Common myeloid progenitor, CD34-positive (primary cell): ENCODE data around the gene TUBA8.
"Not testable (repeated sequence)": the region's sequence is repeated elsewhere in the genome, so short reads cannot be mapped to it uniquely, and the experiment has no call there.

Experiments
- CTCF ChIA-PET: fragments of 350-600 bp; sonication (Branson Sonifier 250); formaldehyde crosslinking; loops from one replicate; lab custom pipeline; 2021; ENCODE audit warnings: antibody characterized with exemption; lab: Charles Lee
- POLR2A ChIA-PET: fragments of 350-600 bp; sonication (Branson Sonifier 250); formaldehyde crosslinking; loops from one replicate; lab custom pipeline; 2021; ENCODE audit warnings: antibody characterized with exemption; lab: Charles Lee
- DNase-seq, 3 donors: peaks; one replicate each; pipeline versions ENCODE4 v3.0.0 to v3.0.0-alpha.2; 2013
- H3K27ac ChIP-seq, 2 experiments: 1 replicate in 1 of 2; 2 replicates in 1 of 2; pipeline ENCODE4 v1.7.0; 2013; ENCODE audit warnings: inconsistent platforms in 2 of 2, low read length in 2 of 2, mild to moderate bottlenecking in 2 of 2, low read depth in 1 of 2, moderate library complexity in 1 of 2; ENCODE audit not compliant: severe bottlenecking in 2 of 2, insufficient read depth in 1 of 2, poor library complexity in 1 of 2
- H3K27me3 ChIP-seq, 5 experiments: replicated peaks in 2 of 5; 1 replicate in 3 of 5; 2 replicates in 2 of 5; pipeline versions ENCODE4 v1.6.1 to v1.7.0; 2013; ENCODE audit warnings: low read length in 4 of 5, mild to moderate bottlenecking in 2 of 5, moderate library complexity in 2 of 5, inconsistent platforms in 1 of 5; ENCODE audit not compliant: insufficient read depth in 5 of 5, control insufficient read depth in 4 of 5
- H3K36me3 ChIP-seq, 4 experiments: 1 replicate in 2 of 4; 2 replicates in 2 of 4; pipeline versions ENCODE4 v1.6.1 to v1.7.0; 2013; ENCODE audit warnings: low read length in 3 of 4, control low read depth in 1 of 4, mild to moderate bottlenecking in 1 of 4; ENCODE audit not compliant: control insufficient read depth in 4 of 4, insufficient read depth in 4 of 4
- H3K4me1 ChIP-seq, 4 experiments: 1 replicate in 3 of 4; 2 replicates in 1 of 4; pipeline versions ENCODE4 v1.6.1 to v1.7.1; 2013; ENCODE audit warnings: low read length in 3 of 4, mild to moderate bottlenecking in 3 of 4, control low read depth in 1 of 4, inconsistent platforms in 1 of 4, moderate library complexity in 1 of 4; ENCODE audit not compliant: control insufficient read depth in 4 of 4, insufficient read depth in 4 of 4; ENCODE audit errors: control extremely low read depth in 1 of 4
- H3K4me3 ChIP-seq, 7 experiments: 1 replicate in 4 of 7; 2 replicates in 3 of 7; pipeline versions ENCODE4 v1.5.1 to v1.7.0; 2013; ENCODE audit warnings: mild to moderate bottlenecking in 7 of 7, low read length in 6 of 7, moderate library complexity in 6 of 7, inconsistent platforms in 2 of 7, low read depth in 2 of 7, control low read depth in 1 of 7; ENCODE audit not compliant: insufficient read depth in 4 of 7, control insufficient read depth in 1 of 7; ENCODE audit errors: extremely low read depth in 1 of 7
- H3K9me3 ChIP-seq, 5 experiments: 1 replicate in 4 of 5; 2 replicates in 1 of 5; pipeline versions ENCODE4 v1.6.1 to v1.7.1; 2013; ENCODE audit warnings: low read length in 4 of 5, mild to moderate bottlenecking in 2 of 5, inconsistent platforms in 1 of 5, low read depth in 1 of 5, moderate library complexity in 1 of 5; ENCODE audit not compliant: control insufficient read depth in 4 of 5, insufficient read depth in 2 of 5; ENCODE audit errors: control extremely low read depth in 1 of 5
- WGBS: methylation state at CpG from one replicate; pipeline ENCODE4 v1.1.5; 2013; ENCODE audit not compliant: insufficient coverage; 5-methylcytosine and 5-hydroxymethylcytosine counted together

Gene TUBA8

DNA sequence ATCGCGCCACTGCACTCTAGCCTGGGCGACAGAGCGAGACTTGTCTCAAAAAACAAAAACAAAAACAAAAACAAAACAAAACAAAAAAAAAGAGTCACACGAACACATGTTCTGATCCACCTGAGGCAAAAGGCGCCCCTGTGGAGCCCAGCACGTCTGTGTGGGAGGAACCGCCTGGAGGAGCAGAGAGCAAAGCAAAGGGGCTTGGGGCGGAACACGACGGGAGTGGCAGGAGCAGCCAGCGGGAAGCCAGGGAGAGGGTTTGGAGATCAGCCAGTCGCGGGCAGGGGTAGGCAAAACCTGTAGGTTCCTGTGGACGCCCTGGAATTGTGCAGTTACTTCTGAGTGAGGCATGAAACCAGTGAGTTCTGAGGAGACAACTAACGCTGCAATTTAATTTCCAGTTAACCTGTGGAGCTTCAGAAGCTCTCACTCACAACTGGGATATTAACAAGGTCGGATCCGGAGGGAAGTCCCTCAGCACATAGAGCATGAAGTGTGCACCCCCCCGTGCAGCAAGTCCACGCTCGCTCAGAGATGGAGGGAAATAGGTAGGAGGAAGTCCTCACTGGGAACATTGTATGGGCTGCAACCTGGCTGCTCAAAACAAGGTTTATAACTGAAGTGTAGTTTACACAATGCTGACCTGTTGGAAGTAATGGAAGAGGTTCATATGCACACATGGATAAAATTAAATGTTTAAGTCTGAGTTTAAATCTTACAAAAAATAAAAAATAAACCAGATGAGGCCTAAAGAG, 26.1 kb downstream of the TUBA8 start:
- no peaks in the 10 kb centered on the region for H3K27me3 ChIP-seq
- POLR2A ChIA-PET = no interaction called here
- H3K27ac ChIP-seq = no peak overlapping the region
- DNase-seq = no peak
- no peaks in the 10 kb centered on the region for H3K36me3 ChIP-seq
- WGBS = 96% methylated on average over 21 of the region's 21 CpGs
- CTCF ChIA-PET = interaction anchor here (0.7 kb wide), 1 partner anchor 14 kb away, joined by 3 read pairs; no protein-coding TSS in a partner anchor
- no peak overlapping the region for H3K4me3 ChIP-seq
- H3K9me3 ChIP-seq = no peaks in the 10 kb centered on the region
- no peaks in the 10 kb centered on the region for H3K4me1 ChIP-seq

DNA sequence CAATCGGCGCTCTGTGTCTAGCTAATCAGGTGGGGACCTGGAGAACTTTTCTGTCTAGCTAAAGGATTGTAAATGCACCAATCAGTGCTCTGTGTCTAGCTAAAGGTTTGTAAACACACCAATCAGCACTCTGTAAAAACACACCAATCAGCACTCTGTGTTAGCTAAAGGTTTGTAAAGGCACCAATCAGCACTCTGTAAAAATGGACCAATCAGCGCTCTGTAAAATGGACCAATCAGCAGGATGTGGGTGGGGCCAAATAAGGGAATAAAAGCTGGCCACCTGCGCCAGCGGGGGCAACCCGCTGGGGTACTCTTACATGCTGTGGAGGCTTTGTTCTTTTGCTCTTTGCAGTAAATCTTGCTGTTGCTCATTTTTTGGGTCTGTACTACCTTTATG, 30.4 kb downstream of the TUBA8 start:
- H3K27me3 ChIP-seq, POLR2A ChIA-PET, H3K36me3 ChIP-seq, CTCF ChIA-PET, H3K4me3 ChIP-seq, H3K27ac ChIP-seq, H3K9me3 ChIP-seq, DNase-seq, H3K4me1 ChIP-seq: not testable (repeated sequence)
- WGBS = 95% methylated on average over 4 of the region's 6 CpGs

GRCh38 chr22:18144105-18144504, 33.5 kb downstream of the TUBA8 start:
- Histone ChIP-seq H3K27me3 (no peaks in the 10 kb centered on the region), H3K4me1 (peaks cover 0 to 3% (median under 1%) of the 10 kb centered on the region in 4 experiments), H3K9me3 (no peaks in the 10 kb centered on the region), H3K27ac (no peak overlapping the region), H3K4me3 (no peak overlapping the region), H3K36me3 (no peaks in the 10 kb centered on the region)
- no peak for DNase-seq
- ChIA-PET CTCF (no interaction called here), POLR2A (no interaction called here)

DNA sequence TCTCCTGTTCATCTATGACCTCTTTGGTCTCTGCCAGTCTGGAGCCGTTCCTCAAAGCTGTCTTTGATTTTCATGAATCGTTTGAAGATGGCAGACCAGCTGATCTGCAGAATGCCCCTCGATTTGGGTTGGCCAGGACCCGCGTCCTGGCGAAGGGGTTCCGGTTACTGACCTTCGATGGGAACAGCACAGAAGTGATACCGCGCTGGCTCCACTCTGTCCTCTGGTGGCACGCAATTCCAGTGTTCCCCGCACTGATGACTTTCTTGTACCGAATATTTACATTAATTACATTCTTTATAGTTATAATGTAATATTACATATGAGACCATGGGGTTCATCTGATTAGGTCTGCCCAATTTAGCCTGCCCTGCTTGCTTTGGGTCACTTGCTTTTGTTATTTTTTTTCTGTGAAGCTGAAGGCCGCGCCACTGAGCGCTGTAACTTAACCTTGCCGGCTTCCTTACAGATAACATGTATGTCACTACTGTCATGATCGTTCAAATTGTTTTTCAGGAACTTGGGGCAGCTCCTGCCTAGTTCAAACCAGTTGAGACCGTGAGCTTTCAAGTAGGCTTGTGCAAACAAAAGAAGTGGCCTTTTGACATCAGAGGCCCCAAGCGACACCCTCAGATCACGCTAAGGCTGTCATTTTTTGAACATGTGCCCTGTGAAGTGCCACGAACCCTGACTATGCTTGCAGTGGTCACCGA, 35.2 kb downstream of the TUBA8 start:
- H3K27ac ChIP-seq = no peak overlapping the region
- ChIA-PET CTCF (interaction anchor here (1.0 kb wide), 2 partner anchors 10 to 69 kb away, joined by 3 read pairs; partner anchors contain the start of gene PEX26), POLR2A (no interaction called here)
- H3K4me3 ChIP-seq = no peak overlapping the region
- WGBS = 86% methylated on average over 3 of the region's 23 CpGs
- peak in 1 of 3 donors; percentile 6 for DNase-seq
- H3K36me3 ChIP-seq = no peaks in the 10 kb centered on the region
- H3K4me1 ChIP-seq = peaks cover 0 to 8% (median 6%) of the 10 kb centered on the region in 4 experiments
- no peaks in the 10 kb centered on the region for H3K27me3 ChIP-seq
- H3K9me3 ChIP-seq = no peaks in the 10 kb centered on the region

GRCh38 chr22:18146389-18146753, 35.8 kb downstream of the TUBA8 start:
- Histone ChIP-seq H3K4me1 (peaks cover 0 to 8% (median 6%) of the 10 kb centered on the region in 4 experiments), H3K27ac (no peak overlapping the region), H3K27me3 (no peaks in the 10 kb centered on the region), H3K9me3 (no peaks in the 10 kb centered on the region), H3K4me3 (no peak overlapping the region), H3K36me3 (no peaks in the 10 kb centered on the region)
- no CpG with 5 or more reads among the region's 3 CpGs for WGBS
- POLR2A ChIA-PET = no interaction called here
- DNase-seq = no peak
- CTCF ChIA-PET = interaction anchor here (1.0 kb wide), 2 partner anchors 11 to 69 kb away, joined by 3 read pairs; partner anchors contain the start of gene PEX26

DNA sequence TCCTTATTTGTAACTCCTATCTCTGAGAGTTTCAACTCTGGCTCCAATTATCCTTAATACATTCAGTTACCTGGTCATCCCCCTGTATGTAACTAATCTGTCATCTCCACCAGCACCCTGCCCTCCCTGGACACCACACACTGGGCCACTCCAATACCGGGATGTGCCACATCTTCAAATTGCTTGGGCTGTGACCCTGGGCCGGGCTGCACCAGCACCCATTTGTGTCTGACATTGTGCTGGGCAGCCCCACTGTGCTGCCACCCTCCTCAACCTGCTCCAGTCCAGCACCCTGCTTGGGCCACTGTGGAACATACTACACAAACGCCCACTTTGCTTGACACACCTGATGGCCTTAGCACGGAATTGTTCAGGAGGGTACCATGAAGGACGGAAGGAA, 37.2 kb downstream of the TUBA8 start:
- Histone ChIP-seq H3K27me3 (no peaks in the 10 kb centered on the region), H3K27ac (no peak overlapping the region), H3K4me1 (peaks cover 0 to 8% (median 6%) of the 10 kb centered on the region in 4 experiments), H3K9me3 (no peaks in the 10 kb centered on the region), H3K36me3 (no peaks in the 10 kb centered on the region), H3K4me3 (no peak overlapping the region)
- no peak for DNase-seq
- ChIA-PET POLR2A (no interaction called here), CTCF (no interaction called here)
- WGBS = 100% methylated on average over 1 of the region's 5 CpGs

- no peak overlapping the region for H3K27ac ChIP-seq
- DNase-seq = peak in 1 of 3 donors; percentile 37
- peaks cover 0 to 8% (median 6%) of the 10 kb centered on the region in 4 experiments for H3K4me1 ChIP-seq
- H3K9me3 ChIP-seq = no peaks in the 10 kb centered on the region
- no peak overlapping the region for H3K4me3 ChIP-seq
- WGBS = 82% methylated on average over 12 of the region's 17 CpGs
- ChIA-PET CTCF (no interaction called here), POLR2A (no interaction called here)
- H3K36me3 ChIP-seq = no peaks in the 10 kb centered on the region
- no peaks in the 10 kb centered on the region for H3K27me3 ChIP-seq
Measured at GRCh38 chr22:18148293-18148965, 37.8 kb downstream of the TUBA8 start.
